NK-92 (cell line): Measurements from ENCODE around the gene NR2C2.

Experiments used
- DNase-seq: peaks from one replicate; lab custom pipeline; 2025; ENCODE audit not compliant: unreplicated experiment; lab: John Stamatoyannopoulos, UW

NR2C2 gene

DNA sequence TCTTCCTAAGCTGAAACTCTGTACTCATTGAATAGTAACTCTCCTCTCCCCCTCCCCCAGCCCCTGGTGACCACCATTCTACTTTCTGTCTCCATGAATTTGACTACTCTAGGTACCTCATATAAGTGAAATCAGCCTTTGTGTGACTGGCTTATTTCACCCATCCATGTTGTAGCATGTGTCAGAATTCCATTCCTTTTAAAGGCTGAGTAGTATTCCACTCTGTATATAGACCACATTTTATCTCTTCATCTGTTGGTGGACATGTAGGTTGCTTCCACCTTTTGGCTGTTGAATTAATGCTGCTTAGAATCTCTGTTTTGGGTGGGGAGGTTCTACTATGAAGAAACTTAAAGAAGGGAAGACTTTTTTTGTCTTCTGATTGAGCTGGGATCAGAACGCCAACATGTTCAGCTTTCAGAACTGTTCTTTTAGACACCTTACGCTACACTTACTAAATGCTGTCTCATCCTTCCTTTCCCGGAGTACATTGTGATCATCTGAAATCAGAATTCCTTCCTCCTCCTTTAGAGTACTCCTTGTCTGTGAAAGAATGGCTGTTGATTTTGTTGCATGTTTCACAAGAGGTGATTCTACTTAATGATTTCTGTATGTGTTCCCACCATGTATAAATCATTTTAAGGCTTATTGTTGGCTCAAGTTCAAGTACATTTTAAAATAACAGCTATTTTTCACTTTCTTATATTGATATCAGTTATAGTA, 67.4 kb downstream of the NR2C2 start:
- no peak for DNase-seq

DNA sequence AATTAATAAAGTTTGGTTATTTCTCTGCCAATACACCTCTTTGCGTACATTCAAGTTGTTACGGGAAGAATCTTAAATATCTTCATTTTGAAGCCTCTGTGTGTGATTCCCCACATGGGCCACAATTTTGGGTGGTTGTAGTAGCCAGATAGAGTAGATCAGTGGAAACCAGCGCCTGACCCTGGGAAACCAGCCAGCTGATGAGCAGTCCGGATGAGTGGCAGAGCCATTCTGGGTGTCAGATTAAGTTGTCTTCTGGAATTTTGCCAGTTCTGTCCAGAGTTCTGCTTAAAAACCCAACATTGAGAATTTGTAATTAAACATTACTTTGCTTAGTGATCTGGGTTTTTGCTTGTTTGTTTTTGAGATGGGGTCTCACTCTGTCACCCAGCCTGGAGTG, 68.1 kb downstream of the NR2C2 start:
- no peak for DNase-seq

DNA sequence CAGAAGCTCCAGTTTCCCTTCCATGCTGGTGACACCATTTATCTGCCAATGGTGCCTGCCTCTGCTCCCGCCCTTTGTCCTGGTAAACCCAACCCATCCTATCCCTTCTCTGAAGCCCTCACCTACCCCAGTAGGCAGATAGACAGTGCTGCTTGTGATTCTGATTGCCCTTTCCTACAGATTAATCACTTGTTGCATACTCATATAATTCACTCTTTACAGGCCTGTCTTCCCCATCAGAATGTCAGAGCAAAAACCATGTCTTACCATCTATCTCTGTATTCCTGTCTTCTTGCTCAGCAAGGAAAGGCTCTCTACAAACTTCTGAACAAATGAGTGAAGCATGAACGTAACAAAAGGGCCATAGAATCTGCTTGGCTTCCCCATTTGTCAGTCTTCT, 69.8 kb downstream of the NR2C2 start:
- no peak for DNase-seq

DNA sequence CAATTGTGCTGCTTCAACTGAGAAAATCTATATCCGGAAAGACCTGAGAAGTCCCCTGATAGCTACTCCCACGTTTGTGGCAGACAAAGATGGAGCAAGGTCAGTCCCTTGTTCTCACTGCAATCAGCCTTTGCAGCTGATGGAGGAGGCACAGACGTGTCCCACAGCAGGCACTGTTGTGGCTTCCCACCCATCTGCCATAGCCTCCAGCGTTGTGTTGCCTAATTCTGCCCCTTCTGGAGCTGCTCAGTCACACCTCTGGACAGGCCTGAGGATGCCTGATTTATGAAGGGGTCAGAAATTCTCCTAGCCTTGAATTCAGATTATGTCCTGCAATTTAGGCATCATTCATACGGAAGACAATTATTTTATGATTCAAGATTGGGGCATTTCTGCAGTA, 75.9 kb downstream of the NR2C2 start:
- no peak for DNase-seq

DNA sequence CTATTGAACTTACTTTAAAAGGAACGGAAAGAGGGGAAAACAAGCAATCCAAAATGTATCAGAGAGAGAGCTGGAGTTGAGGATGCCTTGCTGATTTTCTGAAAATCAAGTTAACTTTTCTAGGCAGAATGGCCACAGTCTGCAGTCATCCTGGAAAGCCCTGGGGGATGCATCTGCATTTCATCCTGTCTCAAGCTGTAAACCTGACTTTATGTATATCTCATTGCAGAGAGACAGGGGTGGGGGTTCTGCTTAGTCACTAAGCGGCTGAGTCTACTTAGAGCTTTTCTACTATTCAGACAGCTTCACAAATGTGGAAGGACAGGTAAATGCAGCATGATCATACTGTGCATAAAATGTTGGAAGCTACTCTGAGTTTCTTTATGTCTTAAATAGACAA, 76.3 kb downstream of the NR2C2 start:
- no peak for DNase-seq

DNA sequence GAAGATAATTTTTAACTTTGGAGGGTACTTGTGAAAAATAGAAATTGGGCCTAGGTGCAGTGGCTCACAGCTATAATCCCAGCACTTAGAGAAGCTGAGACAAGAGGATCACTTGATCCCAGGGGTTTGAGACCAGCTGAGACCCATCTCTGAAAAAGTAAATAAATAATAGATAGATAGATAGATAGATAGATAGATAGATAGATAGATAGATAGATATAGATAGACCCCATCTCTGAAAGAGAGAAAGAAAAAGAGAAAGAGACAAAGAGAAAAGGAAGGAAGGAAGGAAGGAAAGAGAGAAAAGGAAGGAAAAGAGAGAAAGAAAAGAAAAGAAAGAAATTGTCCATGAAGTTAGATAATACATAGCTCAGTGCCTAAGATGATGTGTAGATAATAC, 82.2 kb downstream of the NR2C2 start:
- no peak for DNase-seq

DNA sequence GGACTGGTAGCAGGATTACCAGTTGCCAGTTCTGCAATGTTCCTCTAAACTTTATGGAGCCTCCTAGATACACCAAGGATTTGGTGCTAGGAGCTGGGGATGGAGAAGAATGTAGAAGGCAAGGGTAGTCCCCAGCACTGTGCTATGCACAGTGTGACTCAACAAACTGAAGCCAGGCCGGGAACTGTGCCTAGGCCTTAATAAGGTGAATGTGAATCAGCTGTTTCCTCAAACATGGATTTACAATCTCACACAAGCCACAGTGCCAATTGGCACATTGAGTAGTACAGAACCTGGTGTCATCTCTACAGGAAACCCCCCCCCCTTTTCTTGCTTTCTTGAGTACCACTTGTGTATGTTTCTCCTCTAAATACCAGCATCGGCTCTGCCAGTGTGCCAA, 85.3 kb downstream of the NR2C2 start:
- no peak for DNase-seq

DNA sequence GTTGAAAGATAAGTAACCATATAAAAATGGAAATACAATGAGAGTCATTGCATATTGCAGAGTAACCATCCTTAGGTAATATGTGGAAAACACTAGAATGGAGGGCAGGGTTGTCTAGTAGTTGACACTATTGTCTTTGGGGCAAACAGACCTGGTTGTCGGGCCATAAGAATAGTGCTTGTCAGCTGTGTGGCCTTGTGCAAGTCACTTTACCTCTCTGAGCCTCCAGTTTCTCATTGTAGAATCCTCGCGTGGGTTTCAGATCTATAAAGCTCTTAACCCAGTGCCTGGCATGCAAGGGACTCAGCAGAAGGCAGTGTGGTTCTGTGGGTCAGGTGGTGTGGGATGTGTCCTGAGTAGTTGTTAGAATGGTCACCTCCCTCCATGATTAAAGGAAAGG, 85.7 kb downstream of the NR2C2 start:
- no peak for DNase-seq

DNA sequence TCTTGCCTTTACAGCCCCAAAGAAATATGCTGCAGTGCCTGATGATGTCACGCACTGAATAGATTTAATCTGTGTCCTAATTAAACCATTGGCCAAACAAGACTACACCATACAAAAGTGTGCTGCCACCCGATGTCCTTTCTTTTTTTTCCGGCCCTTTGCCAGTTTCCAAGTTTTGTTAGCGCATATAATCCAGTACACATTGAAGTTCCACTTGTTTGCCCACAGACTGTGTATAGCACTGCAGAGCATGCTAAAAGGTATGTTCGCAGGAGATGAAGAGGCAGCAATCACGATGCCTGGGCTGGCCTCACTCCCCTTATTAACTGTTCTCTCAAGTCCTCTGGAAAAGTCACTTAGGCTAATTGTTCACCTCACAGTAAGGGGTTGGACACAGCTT, 90.9 kb downstream of the NR2C2 start:
- DNase-seq, result no peak

DNA sequence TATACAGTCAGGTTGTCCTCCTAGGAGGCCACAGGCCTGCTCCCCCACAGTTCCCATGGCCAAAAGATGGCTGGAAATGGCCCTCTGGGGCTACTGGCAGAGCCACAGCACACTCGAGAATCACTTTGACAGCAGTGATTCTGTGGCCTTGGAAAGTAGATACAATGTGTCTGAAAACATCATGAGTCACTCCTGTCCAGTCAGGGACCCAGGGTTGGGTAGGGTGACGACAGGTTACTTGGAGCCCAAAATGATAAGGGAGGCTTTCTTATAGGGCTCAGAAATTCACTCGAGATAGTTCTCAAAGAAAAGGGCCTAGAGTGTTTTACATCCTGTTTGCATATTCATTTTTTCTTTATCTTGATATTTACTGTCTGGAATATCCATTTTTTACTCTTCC, 93.5 kb downstream of the NR2C2 start:
- no peak for DNase-seq

DNA sequence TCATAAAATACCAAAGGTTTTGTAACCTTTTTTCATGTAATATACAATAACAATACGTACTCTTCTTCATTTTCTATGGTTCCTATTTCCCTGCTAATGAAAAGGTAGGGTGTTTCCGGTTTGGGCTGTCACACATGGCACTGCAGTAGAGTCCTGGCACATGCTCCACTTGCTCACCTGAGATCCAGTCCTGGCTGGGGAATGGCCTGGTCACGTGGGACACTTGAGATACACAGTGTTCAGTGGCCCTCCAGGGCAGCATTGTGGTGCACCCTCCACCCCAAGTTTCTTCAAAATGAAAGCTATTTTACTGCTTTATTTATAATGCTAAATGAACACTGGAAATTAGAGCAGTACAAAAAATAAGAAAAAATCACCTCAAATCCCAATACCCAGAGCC, 94.6 kb downstream of the NR2C2 start:
- no peak for DNase-seq

DNA sequence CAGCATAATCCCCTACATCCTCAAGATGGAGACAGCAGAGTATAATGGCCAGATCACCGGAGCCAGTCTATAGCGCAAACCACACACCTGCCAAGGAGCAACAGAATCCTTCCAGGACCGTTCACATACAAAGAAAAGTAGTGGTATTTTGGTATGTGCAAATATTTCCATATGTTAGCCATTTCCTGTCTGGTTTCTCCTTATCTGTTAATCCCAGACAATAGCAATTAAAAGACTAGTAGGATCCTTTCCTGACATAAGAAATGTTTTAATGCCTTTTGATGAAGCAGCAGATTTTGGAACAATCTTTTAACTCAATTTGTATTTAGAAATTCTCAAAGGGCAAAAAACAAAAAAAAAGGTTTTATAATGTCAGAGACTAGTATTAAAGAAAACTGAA, 95.6 kb downstream of the NR2C2 start:
- DNase-seq, result no peak

DNA sequence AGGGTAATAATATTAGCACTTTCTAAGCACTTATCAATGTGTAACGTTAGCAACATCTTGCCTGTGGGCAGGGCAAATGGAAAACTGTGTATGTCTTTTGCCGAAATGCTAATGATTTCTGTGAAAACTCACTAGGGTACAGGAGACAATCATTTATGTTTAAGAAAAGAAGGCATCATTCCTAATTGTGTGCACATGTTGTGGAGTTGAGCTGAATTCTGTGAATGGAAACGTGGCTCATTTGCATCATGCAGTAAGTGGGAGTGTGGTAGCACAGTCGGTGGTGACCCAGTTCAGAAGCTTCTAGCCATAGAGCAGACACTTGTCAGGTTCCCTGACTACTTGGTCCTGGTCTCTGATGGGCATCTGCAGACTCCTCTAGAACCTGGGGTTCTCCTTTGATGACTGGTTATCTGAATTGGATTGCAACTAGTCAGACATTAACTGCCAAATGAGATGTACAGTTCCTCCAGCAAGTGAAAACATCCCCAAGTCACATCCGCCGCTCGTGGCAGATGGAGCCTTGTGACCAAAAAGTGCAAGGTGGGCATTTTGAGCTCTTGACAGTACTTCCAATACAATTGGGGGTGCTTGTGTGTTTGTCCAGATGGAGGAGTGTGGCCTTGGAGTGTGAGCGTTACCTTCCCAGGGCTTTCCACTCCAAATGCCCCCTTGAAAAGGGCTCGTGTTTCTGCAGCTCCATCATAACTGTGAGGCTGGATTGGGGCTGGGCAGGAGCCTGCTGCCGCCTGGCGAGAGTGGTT, 96.2 kb downstream of the NR2C2 start:
- no peak for DNase-seq

DNA sequence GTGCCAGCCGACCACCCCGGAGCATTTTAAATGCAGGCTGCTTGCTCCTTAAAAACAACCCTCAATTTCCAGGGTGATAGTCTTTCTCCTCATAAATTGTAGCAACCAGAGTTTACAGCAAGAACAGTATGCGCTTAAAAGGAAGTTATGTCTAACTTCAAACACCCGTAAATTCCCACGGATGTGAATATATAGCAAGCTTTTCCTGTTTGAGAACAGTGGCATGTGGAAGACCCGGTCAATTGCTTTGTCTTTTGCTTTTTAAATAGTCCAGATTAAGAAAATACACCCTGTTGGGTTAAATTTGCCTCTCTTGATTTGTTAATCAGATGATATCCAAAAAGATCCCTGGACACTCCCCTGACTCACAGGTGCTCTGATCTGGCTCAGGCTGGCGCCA, 96.9 kb downstream of the NR2C2 start:
- DNase-seq, result no peak

DNA sequence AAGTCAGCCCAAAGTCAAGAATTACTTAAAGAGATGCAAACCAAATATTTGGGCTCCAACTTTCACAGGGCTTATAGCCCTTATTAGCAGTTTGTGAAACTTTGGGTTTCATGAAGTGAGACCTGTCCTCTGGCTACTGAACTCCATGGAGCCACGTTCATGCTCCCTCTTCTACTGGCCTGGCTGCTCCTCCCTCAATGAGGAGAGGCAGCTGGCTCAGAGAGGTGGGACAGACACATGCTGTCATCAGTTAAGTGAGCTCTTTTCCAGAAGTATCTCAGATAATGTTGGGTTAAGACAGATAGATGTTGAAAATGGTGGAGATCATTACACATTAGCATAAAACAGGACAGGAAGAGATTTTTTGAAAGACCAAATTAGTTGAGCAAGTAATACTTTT, 98.3 kb downstream of the NR2C2 start:
- DNase-seq, result no peak

DNA sequence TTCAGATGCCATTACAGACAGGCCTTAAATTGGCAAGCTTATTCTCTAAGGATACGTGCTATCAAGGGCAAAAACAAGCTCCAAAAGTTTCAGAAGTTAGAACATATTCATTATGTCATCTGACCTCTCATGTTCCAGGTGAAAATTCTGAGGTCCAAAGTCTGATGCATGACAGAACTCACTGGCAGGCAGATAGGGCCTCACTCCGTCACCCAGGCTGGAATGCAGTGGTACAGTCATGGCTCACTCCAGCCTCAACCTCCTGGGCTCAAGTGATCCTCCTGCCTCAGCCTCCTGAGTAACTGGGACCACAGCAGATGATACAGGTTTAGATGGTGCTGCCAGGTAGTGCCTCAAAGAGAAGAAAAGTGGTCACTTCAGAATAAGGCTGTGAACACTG, 102.2 kb downstream of the NR2C2 start:
- DNase-seq, result no peak

DNA sequence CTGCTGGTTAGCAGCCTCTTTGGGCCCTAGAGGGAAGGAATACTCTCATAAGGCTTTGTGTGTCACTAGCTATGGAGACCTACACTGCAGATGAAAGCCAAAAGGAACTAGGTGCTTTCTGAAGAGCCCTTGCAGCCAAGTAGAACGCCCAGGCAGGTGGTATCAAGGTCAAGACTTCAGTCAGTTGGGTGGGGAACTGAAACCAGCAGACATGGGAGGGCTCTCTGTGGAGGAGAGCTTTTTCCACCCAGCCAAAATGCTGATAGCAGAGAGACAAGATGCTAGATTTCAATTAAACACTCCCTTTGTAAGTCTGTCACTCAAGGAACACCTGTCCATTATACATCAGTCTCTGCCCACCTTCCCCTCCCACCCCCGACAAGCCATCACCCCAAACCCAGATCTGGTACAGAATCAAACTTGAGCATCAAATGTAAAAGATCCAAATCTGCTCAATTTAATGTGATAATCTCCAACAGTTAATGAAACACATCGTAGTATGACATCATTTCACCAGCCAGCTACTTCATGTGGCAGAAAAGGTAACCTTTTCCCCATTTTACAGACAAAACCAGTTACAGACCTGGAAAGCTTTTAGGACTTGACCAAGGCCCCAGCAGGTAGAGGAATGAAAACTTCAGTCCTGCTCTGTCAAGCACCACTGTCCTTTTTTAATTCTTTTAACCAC, 103.2 kb downstream of the NR2C2 start:
- DNase-seq, result no peak

DNA sequence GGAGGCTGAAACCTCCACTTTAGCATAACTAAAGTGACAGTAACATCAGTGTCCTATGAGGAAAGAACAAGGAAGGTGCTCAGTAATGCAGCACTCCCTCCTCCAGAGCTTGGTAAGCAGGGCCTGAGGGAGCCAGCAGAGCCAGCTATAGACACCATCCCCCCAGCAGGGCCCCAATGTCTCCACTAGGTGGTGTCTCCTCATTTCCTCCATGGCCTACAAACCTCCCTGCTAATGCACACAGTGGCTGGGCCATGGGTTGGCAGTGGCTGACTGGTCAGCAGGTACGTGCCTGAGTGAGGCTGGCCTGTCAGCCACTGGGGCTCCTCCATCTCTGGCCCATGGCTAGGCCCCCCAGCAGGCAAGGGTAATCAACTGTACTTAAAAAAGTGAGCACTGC, 104.1 kb downstream of the NR2C2 start:
- DNase-seq, result no peak

DNA sequence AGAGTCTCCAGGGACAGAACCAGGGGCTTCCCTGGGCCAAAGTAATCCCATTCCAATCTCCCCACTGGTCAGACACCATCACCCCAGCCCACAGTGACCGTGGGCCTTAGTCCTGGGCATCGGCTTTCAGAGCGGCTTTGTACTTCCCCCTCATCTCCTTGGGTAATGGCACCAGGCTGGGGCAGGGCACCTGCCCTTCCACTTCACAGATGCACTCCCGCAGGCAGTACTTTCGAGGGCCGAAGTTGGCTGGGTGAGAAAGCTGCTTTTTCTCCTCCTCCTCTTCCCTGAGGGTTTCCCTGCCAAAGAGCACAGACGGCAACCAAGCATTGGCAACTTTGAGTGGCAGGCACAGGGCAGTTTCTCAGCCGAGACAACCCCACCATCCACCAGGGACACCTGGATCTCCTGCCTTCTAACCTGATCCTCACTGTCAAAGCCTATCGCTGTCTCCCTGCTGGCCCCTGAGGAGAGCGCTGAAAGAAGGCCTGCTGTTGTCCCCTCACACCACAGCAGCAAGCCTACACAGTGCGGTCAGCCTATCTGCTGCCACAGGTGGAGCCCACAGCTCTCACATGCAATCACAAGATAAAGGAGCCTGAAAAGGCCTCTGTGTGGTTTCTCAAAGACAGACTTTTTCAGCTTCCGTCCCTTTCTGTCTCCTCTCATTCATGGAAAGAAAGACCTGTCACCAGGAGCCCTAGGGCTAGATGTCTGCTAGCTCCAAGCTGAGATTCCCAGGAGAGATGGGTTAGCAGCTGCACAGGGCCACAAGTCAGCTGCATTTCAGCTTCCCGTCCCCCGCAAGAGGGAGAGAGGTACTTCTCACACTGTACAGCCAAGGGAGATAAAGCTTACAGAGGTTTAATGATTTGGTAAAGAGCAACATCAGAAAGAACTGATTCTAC, 105.2 kb downstream of the NR2C2 start:
- no peak for DNase-seq

DNA sequence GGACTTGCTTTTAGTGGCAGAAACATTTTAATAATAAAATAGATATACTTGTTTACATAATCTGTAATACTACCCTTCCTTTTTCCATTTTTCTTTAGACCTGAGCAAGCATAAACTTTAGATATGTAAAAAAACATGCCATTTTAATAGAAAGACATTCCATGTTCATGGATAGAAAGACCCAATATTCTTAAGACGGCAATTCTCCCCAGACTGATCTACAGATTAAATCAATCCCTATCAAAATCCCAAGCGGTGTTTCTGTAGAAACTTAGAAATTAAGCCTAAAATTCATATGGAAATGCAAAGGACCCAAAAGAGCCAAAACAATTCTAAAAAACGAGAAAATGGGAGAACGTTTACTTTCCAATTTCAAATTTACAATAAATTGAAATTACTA, 106.2 kb downstream of the NR2C2 start:
- DNase-seq, result no peak

DNA sequence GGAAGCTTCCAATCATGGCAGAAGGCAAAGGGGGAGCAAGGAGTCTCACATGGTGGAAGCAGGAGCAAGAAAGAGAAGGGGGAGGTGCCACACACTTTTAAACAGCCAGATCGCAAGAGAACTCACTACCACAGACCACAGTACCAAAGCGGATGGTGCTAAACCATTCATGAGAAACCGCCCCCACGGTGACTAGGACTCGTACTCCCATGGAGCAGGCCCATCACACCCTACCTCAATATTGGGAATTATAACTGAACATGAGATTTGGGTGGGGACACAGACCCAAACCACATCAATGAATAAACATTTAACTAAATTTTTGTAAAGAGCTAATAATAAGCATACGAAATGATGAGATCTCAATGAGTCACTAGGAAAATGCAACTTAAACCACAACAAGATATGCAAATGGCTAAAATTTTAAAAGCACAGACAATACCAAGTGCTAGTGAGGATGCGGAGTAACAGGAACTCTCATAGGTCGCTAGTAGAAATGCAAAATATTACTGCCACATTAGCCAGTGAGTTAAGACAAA, 107.7 kb downstream of the NR2C2 start:
- DNase-seq, result no peak
